Loucy (cell line): ENCODE data around the gene NEDD4.

Source experiments
- CTCF ChIP-seq: fragments of 200-600 bp; sonication (generic); conservative IDR thresholded peaks from 2 replicates; pipeline ENCODE4 v1.5.1; 2014; ENCODE audit warnings: mild to moderate bottlenecking, antibody characterized with exemption, low read length
- EZH2phosphoT487 ChIP-seq: fragments of 200-600 bp; IDR thresholded peaks from 2 replicates; pipeline ENCODE4 v1.6.1; 2018; ENCODE audit warnings: antibody characterized with exemption, mild to moderate bottlenecking, moderate library complexity, borderline replicate concordance

GRCh38 chr15:55960946-55961345, 32.5 kb downstream of the NEDD4 start:
- TF ChIP-seq CTCF (no peak), EZH2phosphoT487 (no peak)
